AG04450 (cell line): ENCODE measurements around the gene ZNF37A. TPM values are rescaled to one million over a fixed set of nuclear protein-coding genes. Genes with fewer than 3 reads are reported as not detected.

Experiments
- CTCF ChIA-PET: fragments of 300-600, 350-600 bp; formaldehyde crosslinking; extraction: SDS; loops from one replicate; lab custom pipeline; 2022; ENCODE audit warnings: antibody characterized with exemption, inconsistent platforms; lab: Charles Lee
- POLR2A ChIA-PET: fragments of 350-600 bp; formaldehyde crosslinking; extraction: SDS; loops from one replicate; lab custom pipeline; 2021; ENCODE audit warnings: antibody characterized with exemption, inconsistent platforms; lab: Yijun Ruan, JAX
- DNase-seq: peaks from one replicate; pipeline ENCODE4 v3.0.0-alpha.2; 2011; ENCODE audit warnings: low read depth, low spot score
- H3K27ac ChIP-seq: one replicate; pipeline ENCODE4 v1.5.1; 2012; ENCODE audit warnings: low read depth, low read length, control low read depth
- H3K27me3 ChIP-seq: one replicate; pipeline ENCODE4 v1.6.0; 2012; ENCODE audit warnings: low read length; ENCODE audit not compliant: control insufficient read depth, insufficient read depth
- H3K4me3 ChIP-seq: 2 replicates; pipeline ENCODE4 v1.5.1; 2011; ENCODE audit warnings: mild to moderate bottlenecking, low read depth, low read length, control low read depth
- H3K9me3 ChIP-seq: 2 replicates; pipeline ENCODE4 v1.5.1; 2012; ENCODE audit warnings: low read length; ENCODE audit not compliant: control insufficient read depth, insufficient read depth
- polyA plus RNA-seq: library from polyadenylated mRNA; depleted of rRNA; stranded (reverse); fragments of >200 nt; gene quantifications from 2 replicates; pipeline ENCODE4 v1.2.3, GENCODE V29; 2011
- TF ChIP-seq, protein P1 (sequence below): IDR thresholded peaks from 2 replicates; pipeline ENCODE4 v1.5.1; 2011; ENCODE audit warnings: low read depth, low read length, control low read depth, inconsistent platforms

Gene ZNF37A
- polyA plus RNA-seq, 1 experiment: 10.7 TPM

DNA sequence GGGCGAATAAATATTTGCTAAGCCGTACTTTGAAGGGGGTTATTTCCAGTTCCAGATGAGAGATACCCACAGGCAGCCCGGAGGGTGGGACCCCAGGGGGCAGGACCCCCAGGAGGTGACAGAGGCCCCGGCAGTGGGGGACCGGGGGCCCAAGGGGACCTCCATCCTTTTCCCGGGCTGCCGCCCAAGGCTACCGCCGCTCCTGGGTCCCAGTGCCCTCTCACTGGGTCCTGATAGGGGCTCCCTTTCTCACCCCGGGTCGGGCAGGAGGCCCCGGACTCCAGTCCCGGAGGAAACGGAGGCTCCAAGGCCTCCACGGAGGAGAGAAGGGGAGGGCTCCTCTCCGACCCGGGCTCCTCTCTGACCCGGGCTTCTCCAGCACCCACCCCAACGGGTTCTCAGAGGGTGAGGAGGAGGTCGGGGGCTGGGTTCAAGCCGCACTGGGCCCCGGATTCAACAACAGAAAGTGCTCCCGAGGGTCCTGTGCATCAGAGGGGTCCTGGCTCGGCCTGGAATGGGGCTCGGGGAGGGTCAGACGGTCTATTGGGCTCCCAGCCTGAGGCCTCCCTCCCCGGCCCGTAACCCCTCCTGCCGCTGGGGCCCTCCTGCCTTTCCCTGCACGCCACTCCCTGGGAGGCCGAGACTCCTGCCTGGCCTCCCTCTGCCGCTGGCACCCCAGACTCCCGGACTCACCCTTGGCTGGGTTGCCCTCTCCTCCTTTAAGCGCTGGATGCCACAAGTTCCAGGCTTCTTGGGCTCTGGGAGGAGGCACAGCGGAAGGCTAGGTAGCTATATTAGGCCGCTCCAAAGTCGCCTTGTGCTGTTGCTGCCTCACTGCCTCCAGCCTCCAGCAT lies 62.5 kb downstream of the ZNF37A start:
- ChIA-PET CTCF (no interaction called here), POLR2A (no interaction called here)
- H3K4me3 ChIP-seq: no peak overlapping the region
- no peak for DNase-seq
- TF ChIP-seq, protein P1, sequence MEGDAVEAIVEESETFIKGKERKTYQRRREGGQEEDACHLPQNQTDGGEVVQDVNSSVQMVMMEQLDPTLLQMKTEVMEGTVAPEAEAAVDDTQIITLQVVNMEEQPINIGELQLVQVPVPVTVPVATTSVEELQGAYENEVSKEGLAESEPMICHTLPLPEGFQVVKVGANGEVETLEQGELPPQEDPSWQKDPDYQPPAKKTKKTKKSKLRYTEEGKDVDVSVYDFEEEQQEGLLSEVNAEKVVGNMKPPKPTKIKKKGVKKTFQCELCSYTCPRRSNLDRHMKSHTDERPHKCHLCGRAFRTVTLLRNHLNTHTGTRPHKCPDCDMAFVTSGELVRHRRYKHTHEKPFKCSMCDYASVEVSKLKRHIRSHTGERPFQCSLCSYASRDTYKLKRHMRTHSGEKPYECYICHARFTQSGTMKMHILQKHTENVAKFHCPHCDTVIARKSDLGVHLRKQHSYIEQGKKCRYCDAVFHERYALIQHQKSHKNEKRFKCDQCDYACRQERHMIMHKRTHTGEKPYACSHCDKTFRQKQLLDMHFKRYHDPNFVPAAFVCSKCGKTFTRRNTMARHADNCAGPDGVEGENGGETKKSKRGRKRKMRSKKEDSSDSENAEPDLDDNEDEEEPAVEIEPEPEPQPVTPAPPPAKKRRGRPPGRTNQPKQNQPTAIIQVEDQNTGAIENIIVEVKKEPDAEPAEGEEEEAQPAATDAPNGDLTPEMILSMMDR: no peak
- peaks cover 23% of the 10 kb centered on the region for H3K9me3 ChIP-seq
- H3K27me3 ChIP-seq: no peaks in the 10 kb centered on the region
- H3K27ac ChIP-seq: no peak overlapping the region

DNA sequence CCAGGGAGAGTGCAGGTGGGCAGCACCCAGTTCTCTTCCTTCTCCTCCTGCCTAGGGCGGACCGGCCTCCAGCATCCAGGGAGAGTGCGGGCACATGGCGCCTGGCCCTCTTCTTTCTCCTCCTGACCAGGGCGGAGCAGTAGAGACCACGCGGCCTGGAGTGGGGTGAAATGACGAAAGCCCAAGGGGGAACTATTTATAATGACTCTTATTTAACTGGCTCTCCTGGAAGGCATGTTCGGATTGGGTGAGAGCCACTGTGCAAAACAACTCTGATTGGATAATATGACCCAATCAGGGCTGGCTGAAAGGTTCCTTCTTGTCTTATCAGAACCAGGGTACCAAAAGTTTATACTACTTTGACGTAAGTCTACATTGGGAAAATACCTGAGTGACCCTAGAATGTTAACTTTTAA lies 63.1 kb downstream of the ZNF37A start:
- peaks cover 23% of the 10 kb centered on the region for H3K9me3 ChIP-seq
- TF ChIP-seq, protein P1: no peak
- H3K27ac ChIP-seq: no peak overlapping the region
- no peak overlapping the region for H3K4me3 ChIP-seq
- H3K27me3 ChIP-seq: no peaks in the 10 kb centered on the region
- ChIA-PET POLR2A (no interaction called here), CTCF (no interaction called here)
- DNase-seq: no peak

DNA sequence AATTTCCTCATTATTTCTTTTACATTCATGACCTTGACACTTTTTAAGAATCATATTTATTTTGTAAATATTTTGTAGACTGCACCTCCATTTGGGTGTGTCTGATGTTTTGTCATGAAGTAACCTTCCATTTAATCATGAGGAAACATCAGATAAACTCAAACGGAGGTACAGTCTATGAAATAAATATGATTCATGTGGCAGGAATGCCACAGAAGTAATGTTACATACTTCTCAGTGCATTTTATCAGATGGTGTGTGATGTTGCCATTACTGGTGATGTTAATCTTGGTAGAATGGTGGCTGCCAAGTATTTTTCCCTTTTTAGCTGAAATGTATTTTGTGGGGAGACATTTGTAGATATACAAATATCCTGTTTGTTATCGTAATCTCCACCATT lies 64.9 kb downstream of the ZNF37A start:
- H3K9me3 ChIP-seq: peaks cover 23% of the 10 kb centered on the region
- TF ChIP-seq, protein P1: no peak
- no peak overlapping the region for H3K27ac ChIP-seq
- no peak for DNase-seq
- CTCF ChIA-PET: no interaction called here
- H3K27me3 ChIP-seq: no peaks in the 10 kb centered on the region
- POLR2A ChIA-PET: no interaction called here
- H3K4me3 ChIP-seq: no peak overlapping the region

DNA sequence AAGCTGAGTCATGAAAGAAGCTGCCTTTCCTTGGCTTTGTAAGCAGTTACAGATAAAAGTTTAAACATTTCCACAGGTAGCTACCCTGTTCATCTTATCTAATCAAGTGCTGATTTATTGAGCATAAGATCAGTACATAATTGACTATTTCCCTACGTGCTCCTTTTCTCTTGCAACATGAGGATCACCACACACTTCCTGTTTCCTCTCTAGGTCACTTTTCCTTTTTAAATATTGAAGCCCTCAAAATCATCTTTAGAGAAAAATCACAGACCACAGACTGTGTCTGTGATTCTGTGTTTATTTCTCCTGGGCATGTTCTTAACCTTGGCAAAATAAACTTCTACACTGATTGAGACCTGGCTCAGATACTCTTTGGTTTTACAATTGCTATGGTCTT lies 69.5 kb downstream of the ZNF37A start:
- Histone ChIP-seq H3K4me3 (no peak overlapping the region), H3K27me3 (no peaks in the 10 kb centered on the region), H3K9me3 (peaks cover 7% of the 10 kb centered on the region; the same call in 1 of the 2 replicates), H3K27ac (no peak overlapping the region)
- TF ChIP-seq, protein P1: no peak
- ChIA-PET POLR2A (no interaction called here), CTCF (interaction anchor here (0.7 kb wide), 1 partner anchor 366 kb away, joined by 3 read pairs; no protein-coding TSS in a partner anchor)
- DNase-seq: no peak

DNA sequence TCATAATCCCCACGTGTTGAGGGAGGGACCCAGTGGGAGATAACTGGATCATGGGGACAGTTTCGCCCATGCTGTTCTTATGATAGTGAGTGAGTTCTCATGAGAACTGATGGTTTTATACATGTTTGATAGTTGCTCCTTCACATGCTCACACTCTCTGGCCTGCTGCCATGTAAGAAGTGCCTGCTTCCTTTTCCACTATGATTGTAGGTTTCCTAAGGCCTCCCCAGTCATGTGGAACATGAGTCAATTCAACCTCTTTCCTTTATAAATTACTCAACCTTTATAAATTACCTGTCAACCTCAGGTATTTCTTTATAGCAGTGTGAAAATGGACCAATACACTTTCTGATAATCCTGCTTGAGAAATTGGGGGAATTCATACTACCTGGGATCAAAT lies 80.2 kb downstream of the ZNF37A start:
- ChIA-PET CTCF (no interaction called here), POLR2A (no interaction called here)
- no peak overlapping the region for H3K27ac ChIP-seq
- DNase-seq: no peak
- TF ChIP-seq, protein P1: no peak
- no peak overlapping the region for H3K4me3 ChIP-seq
- no peaks in the 10 kb centered on the region for H3K27me3 ChIP-seq
- peaks cover 8% of the 10 kb centered on the region; the same call in 1 of the 2 replicates for H3K9me3 ChIP-seq
